ENCODE data around the gene ABCC3. TPM values are rescaled to one million over a fixed set of nuclear protein-coding genes. Genes with fewer than 3 reads are reported as not detected.

ABCC3 gene
- polyA plus RNA-seq, 4 donors = 0.63 to 12.2 (median 7.8) TPM

- DNase-seq (ENCODE audit: low read depth in 4 of 4, low spot score in 3 of 4) = no peak
Observed at GRCh38 chr17:50627036-50627781, 7.5 kb upstream of the ABCC3 start.

DNA sequence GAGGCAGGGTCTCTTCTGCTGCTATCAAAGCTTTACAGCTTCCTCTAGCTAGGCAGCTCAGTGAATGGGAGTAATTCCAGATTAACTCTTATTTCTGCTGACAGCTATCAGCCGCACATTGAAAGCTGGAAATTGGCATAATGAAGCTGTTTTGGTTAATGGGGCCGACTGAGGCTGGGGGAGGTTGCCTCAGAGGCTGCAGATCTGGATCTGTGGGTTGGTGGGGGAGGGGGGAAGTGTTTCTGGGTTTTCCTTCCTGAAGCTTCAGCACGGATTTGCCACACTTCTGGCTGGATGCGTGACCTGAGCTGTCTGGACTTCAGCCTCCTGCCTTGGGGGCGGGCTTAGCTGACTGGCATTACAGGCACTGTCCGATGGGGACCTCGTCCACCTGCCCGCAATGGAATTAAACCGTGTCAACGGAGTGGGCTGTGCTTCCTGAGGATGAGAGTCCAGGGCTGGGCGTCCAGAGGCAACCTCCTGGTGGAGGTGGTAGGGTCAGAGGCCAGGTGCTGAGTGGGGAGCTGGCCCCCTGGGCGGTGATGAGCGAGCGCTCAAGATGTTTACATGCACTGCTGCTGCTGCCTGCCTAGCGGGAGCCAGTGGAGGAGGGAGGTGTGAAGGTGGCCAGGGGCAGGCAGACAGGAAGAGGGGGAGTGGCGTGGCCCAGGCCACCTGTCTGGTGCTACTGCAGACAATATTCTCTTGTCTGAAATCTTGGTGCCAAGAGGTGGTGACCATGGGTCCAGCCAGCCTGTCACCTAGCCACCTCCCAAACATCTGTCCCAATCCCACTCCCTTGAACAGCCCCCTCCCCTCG lies 6.7 kb upstream of the ABCC3 start:
- no peak for DNase-seq (ENCODE audit: low read depth in 4 of 4, low spot score in 3 of 4)

DNA sequence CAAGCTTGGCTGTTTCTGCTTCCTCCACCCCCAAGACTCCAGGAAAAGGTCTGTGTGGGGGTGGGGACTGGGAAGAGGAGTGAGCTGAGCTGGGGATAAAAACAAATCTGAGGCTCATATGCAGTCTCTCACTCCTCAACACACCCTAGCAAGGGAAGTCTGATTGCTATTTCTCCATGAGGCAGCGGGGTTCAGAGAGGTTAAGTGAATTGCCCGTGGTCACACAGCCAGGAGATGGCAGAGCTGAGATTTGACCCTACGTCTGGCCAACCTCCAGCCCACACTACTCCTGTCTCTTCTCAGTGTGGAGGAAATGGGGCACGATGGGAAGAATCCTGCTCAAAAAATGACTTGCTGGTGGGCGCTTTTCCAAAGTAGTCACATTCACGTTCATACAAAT lies 4.8 kb upstream of the ABCC3 start:
- DNase-seq (ENCODE audit: low read depth in 4 of 4, low spot score in 3 of 4) = no peak

DNA sequence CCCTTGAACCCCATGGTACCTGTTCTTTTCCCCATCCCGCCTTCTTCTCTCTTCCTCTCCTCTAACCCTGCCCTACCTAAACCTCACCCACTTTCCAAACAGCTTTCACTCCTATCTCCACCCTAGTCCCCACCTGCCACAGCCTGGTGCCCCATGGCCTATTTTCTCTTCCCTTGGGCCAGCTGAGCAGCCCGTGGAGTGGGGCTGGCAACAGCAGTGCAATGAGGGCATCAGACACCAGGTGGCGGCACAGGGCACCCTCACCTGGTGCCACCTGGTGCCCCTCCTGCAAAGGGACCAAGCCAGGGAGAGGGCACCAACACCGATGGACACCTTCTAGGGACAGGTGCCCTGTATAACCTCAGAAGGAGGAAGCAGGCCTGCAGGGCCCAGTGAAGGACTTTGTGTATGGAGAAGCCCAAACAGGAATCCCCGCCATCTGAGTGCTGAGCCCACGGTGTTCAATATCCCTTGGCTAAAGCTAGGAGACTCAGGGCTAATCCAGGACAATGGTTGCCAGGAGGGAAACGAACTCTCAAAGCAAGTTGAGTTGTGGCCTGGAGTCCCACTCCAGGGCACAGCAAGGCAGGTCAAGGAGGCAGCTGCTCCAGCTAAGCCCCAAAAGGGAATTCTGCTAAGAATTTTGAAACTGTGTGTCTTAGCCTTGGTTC lies 4.0 kb upstream of the ABCC3 start:
- DNase-seq (ENCODE audit: low read depth in 4 of 4, low spot score in 3 of 4) = no peak

DNA sequence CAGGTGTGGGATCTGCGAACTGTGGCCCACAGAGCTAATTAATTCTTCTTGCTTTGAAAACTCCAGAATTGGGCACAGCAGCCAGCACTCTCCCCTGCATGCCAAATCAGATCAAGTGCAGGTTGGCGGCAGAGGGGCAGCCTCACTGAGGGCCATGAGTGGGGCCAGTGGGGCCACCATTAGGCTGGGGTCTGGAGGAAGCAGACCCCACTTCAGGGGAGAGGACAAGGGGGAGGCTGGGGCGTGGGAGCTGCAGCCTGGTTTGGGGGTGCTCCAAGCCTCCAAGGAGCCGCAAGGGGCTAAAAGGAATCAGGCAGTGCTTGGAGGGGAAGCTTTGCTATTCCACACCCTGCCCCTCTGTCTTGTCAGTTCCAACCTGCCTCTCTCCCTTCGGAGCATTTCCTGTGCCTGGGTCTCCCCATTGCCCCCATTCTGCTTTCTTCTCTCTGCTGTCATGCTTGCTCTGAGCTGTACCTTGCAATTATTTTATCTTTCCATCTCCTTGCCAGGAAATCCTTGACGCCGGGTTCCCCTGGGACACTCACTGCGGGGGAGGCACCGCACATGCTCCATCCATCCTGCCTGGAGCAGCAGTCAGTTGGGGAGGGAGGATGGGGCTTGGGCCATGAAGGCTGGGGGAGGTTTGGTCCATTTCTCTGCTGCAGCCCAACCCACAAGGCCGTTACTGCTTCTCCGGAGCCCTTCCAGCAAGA lies 3.3 kb upstream of the ABCC3 start:
- DNase-seq (ENCODE audit: low read depth in 4 of 4, low spot score in 3 of 4) = no peak

DNA sequence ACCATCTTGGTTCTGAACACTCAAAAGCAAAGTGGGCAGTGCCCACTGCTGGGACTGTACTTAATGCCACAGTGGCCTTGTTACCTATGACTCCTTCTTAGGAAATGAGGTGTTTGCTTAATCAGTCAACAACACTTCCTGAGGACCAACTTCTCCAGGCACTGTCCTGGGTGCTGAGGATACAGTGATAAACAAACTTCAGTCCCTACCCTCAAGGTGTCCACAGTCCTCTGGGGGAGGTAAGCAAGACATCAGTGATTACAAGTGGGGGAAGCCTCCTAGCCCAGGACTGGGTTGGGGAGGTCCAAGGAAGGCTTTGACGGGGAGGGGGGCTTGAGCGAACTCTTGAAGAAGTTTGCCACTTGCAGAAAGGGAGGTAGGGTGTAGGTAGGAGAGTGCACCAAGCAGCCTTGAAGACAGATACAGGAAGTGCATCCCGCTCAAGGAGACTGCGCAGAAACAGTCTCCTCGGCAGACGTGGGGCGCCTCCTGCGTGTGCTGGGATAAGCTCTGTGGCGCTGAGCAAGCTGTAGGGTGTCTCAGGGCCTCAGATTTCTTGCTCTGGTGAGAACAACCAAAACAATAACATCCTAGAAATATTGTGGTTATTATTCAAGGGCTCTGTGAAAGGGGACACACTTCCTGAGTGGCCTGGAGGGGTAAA lies 2.6 kb upstream of the ABCC3 start:
- no peak for DNase-seq (ENCODE audit: low read depth in 4 of 4, low spot score in 3 of 4)

- no peak for DNase-seq (ENCODE audit: low read depth in 4 of 4, low spot score in 3 of 4)
Observed at GRCh38 chr17:50632637-50633036, 2.0 kb upstream of the ABCC3 start.

DNA sequence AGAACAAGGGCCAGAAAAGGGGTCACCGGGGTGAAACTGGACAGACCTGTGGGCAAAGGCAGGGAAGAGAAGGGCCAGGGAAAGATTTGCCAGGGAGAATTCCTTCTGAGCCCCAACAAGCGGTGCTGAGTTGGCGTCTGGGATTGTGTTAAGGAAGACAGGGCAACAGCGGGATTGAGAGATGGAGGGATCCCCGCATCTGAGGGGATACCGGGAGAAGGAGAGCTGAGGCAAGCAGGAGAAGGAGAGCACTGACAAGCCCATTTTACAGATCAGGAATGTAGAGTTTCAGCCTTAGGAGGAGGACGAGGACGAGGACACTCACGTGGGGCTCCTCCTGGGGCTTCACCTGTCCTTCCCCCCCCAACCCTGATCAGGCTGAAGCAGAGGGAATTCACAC lies 998 bp upstream of the ABCC3 start:
- no peak for DNase-seq (ENCODE audit: low read depth in 4 of 4, low spot score in 3 of 4)

GRCh38 chr17:50634915-50635731 lies 442 bp downstream of the ABCC3 start:
- DNase-seq (ENCODE audit: low read depth in 4 of 4, low spot score in 3 of 4) = no peak

- DNase-seq (ENCODE audit: low read depth in 4 of 4, low spot score in 3 of 4) = no peak
Observed at GRCh38 chr17:50635732-50635981, 976 bp downstream of the ABCC3 start.

- DNase-seq (ENCODE audit: low read depth in 4 of 4, low spot score in 3 of 4) = no peak
Observed at GRCh38 chr17:50635982-50636803, 1.5 kb downstream of the ABCC3 start.

GRCh38 chr17:50636804-50637195 lies 2.1 kb downstream of the ABCC3 start:
- DNase-seq (ENCODE audit: low read depth in 4 of 4, low spot score in 3 of 4) = no peak

DNA sequence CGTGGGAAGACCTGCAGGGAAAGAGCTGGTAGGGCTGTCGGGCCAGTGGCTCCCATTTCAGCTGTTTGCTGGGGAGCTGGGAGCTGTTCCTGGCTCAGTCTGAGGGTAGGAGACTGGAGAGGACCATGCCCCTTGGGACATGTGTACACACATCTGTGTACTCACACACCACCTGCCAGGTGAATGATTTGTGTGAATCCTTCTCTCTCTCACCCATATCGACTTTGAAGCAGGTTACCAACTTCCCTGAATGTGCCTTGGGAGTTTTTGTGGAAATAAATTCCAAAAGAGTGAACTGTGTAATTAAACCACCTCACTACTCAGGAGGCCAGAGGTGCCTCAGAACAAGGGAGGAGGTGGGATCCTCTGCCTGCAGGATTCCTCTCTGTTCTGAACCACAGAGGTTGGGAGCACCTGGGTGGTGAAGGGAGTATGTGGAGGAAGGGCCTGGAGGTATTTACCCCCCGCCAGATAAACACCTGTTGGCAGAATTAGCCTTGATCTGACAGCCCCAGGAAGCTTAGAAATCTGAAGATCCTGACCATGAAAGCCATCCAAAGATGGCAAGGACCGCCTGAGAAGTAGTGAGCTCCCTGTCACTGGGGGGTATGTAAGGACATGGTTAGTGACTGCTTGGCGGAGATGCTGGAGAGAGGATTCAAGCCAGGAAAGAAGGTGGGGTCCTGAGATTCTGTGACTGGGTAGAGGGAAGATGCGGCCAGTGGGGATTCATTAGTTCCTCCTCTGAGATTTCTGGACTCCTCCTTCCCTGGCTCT lies 3.3 kb downstream of the ABCC3 start:
- no peak for DNase-seq (ENCODE audit: low read depth in 4 of 4, low spot score in 3 of 4)

DNA sequence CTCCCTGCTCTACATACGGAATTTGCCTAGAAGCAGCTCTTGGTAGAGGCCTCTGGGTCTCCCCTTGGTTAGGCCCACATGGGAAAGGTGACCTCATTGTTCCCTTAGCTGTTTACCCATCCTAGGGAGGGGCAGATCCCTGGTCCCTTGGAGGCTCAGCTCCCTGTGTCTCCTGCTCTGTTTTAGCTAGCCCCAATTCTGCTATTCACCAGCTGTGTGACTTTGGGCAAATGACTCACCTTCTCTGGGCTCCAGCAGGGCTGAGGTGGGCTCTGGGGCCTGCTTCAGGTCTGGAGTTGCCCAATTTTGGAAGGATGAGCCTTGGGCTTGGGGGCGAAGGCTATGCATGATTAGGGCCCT lies 3.9 kb downstream of the ABCC3 start:
- DNase-seq (ENCODE audit: low read depth in 4 of 4, low spot score in 3 of 4) = no peak

- no peak for DNase-seq (ENCODE audit: low read depth in 4 of 4, low spot score in 3 of 4)
Observed at GRCh38 chr17:50638966-50639713, 4.5 kb downstream of the ABCC3 start.

DNA sequence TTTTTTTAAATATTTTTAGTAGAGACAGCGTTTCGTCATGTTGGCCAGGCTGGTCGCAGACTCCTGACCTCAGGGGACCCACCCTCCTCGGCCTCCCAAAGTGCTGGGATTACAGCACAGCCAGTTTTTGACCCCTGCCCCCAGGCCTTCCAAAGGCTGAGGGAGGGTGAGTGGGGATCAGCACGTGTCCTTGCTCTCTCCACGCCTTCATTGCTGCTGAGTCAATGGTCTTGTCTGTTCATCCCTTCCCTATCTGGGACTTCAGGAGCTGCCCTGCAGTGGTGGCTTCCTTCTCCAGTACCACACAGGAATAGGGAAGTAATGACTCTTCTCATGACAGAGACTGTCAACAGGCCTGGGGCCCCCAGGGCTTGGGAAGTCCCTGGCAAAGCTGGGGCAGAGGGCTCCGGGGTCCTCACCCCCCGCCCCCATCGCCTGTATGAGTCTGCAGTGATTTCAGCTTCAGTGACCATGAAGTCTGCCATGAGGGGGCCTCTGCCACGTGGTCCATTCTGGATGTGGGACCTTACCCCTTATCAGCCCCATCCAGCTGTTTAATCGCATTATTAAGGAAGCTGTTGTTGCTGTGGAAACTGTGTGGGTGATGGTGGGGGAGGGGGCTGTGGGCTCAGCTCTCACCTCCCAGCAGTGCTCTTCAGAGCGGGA lies 6.1 kb downstream of the ABCC3 start:
- DNase-seq (ENCODE audit: low read depth in 4 of 4, low spot score in 3 of 4) = no peak

DNA sequence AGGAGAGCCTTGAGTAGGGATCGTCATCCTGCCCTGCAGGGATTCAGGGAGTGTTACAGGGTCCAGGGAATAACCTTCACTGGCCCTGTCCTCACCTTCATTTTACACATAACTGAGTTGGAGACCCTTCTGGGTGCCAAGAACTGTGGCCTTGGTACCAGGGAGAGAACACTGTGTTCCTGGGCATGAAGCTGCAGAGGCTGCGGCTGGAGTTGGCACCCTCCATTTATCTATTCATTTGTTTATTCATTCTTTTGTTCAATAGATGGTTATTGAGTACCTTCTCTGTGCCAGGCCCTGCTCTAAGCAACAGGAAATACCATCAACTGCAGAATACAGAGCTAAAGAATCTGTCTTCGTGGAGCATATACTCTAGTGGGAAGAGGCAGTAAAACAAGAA lies 6.7 kb downstream of the ABCC3 start:
- DNase-seq (ENCODE audit: low read depth in 4 of 4, low spot score in 3 of 4) = no peak
